Right renal pelvis (tissue), 4 donors: ENCODE measurements around the gene PFDN6. TPM values are rescaled to one million over a fixed set of nuclear protein-coding genes. Genes with fewer than 3 reads are reported as not detected.
"Not testable (repeated sequence)": the region's sequence is repeated elsewhere in the genome, so short reads cannot be mapped to it uniquely, and the experiment has no call there.

Experiments
- DNase-seq, 4 donors: peaks; one replicate each; pipeline ENCODE4 v3.0.0-alpha.2; 2013; ENCODE audit warnings: low read depth in 4 of 4, low spot score in 3 of 4, missing footprints in 1 of 4
- polyA plus RNA-seq, 4 donors: library from polyadenylated mRNA; unstranded; fragments of 120-200 nt; gene quantifications; one replicate each; pipeline ENCODE4 v1.2.1, GENCODE V29; 2013; ENCODE audit not compliant: insufficient read length in 4 of 4

PFDN6 gene
- polyA plus RNA-seq, 4 donors: 64.2 to 78.3 (median 73.5) TPM

GRCh38 chr6:33273129-33273923 lies 16.1 kb upstream of the PFDN6 start:
- DNase-seq: no peak

DNA sequence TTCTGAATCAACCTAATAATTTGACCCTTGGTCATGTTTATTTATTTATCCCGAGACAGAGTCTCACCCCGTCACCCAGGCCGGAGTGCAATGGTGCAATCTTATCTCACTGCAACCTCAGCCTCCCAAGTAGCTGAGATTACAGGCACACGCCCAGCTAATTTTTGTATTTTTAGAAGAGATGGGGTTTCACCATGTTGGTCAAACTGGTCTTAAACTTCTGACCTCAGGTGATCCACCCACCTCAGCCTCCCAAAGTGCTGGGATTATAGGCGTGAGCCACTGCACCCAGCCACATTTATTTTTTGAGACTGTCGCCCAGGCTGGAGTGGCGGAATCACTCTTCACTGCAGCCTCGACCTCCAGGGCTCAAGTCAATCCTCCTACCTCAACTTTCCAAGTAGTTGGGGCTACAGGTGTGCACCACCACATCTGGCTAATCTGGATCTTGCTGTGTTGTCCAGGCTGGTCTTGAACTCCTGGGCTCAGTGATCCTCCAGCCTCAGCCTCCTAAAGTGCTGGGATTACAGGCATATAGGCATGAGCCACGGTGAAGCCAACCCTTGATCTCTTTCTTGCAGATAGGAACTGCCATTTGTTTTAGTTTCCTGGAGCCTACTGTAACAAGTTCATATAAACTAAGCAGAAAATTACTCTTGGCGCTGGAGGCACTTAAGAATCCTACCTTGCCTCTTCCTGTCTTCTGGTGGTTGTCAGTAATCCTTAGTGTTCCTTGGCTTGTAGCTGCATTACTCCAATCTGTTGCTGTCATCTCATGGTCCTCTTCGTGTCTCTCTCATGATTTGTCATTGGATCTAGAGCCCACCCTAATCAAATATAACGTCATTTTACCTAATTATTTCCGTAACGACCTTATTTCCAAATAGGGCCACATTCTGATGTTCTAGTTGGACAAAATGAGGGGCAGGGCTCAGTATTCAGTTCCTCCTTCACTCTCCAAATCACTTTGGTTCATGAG lies 15.2 kb upstream of the PFDN6 start:
- no peak for DNase-seq

GRCh38 chr6:33275795-33276580 lies 13.4 kb upstream of the PFDN6 start:
- not testable (repeated sequence) for DNase-seq

GRCh38 chr6:33276581-33276863 lies 12.9 kb upstream of the PFDN6 start:
- no peak for DNase-seq

DNA sequence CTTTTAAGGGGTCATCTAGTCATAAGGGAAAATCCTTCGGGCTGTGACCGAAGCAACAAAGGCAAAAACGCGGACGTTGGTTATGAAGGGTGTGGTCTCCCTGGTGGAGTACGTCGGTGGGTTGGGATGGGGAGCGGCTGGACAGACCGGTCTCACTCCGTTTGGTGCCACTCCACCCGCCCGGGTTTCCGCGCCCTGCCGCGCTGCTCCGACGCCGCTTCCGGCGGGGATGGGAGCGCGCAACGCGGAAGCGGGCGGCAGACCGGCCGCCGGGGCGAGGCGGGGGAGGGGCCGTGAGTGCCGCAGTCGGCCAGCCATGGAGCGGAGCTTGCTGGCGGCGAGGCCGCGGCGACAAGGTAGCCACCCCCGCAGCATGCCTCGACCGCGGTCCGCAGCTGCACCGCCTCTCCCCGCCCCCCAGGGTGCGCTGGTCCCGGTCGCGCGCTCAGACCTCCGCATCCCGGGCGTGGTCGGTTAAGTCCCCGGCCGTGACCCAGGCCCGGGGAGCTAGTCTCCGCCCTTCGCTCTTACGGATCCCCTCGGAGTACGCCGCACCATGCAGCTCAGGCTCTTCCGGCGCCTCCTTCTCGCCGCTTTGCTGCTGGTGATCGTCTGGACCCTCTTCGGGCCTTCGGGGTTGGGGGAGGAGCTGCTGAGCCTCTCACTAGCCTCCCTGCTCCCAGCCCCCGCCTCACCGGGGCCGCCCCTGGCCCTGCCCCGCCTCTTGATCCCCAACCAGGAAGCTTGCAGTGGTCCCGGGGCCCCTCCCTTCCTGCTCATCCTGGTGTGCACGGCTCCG lies 12.3 kb upstream of the PFDN6 start, which contains the start of gene B3GALT4:
Gene B3GALT4, plus strand, starts transcription at position 260 of the 799 bp plus-strand sequence. Its CDS starts 297 bp downstream, at position 557.
- peak in 1 of 4 donors; percentile 58 for DNase-seq

GRCh38 chr6:33277663-33278391 lies 11.6 kb upstream of the PFDN6 start:
- DNase-seq: no peak

- no peak for DNase-seq
Observed at GRCh38 chr6:33278392-33278741, 11.0 kb upstream of the PFDN6 start.

DNA sequence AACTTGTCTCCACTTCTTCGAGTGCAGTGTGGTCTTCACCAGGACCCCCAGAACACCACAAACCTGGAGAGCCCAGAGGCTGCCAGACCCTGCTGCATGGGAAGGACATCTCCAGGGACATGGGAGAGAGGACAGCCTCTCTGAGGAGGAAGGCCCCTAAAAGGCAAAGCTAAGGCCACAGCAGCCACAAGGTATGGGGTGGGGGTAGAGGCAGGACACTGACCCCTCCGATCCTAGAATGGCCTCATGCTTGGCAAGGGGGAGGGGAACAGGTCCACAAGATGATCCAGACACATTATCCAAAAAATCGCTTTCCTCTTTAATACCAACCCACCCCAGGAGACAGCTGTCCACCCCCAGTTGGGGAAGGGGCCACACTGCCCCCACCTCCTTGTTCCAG lies 10.6 kb upstream of the PFDN6 start:
- DNase-seq: no peak

- no peak for DNase-seq
Observed at GRCh38 chr6:33279257-33279695, 10.1 kb upstream of the PFDN6 start.

GRCh38 chr6:33279971-33280511 lies 9.4 kb upstream of the PFDN6 start:
- no peak for DNase-seq

DNA sequence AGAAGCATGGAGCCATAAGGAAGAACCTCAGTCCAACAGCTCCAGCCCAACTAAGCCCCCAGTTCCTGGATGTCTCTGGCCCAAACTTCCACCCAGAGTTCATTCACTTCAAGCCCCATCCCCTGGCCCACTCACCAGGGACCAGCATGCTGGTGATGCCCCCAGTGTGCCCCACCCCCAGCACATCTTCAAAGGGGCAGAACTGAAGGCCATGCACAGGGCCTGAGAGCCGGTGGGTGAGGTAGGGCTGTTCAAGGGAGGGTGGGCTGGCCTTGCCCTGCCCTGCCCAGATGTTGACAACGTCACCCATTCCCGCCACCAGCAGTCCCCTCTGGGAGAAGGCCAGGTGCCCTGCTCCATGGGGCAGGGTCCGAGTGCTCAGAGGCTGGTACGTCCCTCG lies 8.9 kb upstream of the PFDN6 start:
- DNase-seq: no peak

- DNase-seq: not testable (repeated sequence)
Observed at GRCh38 chr6:33285214-33285613, 4.2 kb upstream of the PFDN6 start.

DNA sequence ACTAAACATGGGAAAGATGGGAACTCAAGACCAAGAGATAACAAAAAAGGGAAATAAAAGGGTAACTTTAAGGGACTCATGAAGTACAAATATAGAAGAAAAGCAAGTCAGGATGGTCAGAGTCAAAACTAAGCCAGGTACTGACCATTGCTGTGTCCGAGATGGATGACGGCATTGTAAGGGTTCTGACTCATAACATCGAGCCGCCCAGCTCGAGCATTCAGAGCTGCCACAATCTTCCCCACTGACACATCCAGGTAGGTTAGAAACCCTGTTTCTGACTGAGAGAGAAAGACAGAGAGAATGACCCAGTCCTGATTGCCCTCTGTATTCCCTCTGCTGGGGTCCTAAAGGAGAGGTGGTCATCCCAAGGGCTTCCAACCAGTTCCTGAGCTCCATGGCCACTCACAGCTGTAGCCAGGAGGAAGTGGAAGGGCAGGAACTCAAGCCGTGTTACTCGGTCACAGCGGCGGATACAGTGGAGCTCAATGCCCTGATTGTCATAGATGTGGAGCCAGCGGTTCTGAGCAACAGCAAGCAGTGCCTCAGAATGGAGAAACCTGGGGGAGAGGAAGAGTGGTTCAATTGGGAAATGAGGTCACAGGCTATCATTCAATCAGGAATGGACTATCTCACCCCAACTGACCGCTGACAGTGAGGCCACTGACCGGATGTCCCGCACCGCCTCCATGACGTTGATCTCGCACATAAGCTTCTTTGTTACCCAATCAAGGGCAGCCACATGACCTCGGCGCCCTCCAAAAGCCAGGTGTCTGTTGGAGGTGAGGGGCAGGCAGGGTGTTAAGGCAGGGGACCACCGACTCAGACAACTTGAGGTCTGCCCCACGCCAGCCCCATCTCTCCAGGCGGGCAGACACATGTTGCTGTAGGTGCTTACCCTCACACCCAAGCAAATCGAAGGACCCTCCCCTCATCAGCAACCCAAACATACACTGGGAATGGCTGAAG lies 2.2 kb upstream of the PFDN6 start:
- DNase-seq: no peak

DNA sequence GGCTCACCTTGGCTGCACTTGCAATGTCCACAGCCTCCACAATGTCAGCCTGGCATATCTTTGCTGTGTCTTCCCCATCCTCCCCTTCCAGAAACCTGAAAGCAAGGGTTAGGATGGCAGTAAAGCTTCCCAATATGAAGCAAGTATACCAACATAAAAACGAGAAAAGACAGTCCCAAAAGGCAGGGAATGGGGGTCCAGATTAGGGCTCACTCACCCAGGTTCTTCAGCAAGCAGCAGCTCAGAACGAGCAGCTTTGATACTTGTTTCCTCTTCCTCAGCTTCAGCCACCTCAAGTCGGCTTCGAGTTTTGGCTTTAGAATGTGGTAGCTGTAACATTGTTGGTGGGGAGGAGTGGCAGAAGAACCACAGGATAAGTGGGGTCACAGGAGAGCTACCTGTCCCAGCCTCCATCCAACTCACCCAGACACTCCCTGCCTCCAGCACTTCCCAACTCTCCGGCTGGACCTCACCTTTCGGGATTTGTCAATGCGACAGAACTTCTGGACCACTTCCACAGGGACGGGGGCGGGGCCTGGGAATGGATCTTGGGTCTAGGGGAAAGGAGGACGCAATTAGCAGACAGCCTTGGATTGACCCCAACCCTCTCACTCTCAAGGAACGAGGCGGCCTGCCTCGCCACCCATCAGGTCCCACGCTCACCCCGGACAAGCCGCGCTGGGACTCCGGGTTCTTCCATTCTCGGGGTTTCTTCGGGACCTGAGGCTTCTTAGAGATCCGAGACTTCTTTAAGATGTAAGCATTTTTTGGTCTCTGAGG lies 1.1 kb upstream of the PFDN6 start:
- DNase-seq: no peak

GRCh38 chr6:33289784-33290315 lies 449 bp downstream of the PFDN6 start:
- DNase-seq: no peak

- no peak for DNase-seq
Observed at GRCh38 chr6:33290459-33290858, 1.1 kb downstream of the PFDN6 start.
